ENCODE results near the gene ADAMTS13. TPM values are rescaled to one million over a fixed set of nuclear protein-coding genes. Genes with fewer than 3 reads are reported as not detected.

ADAMTS13 gene
- total RNA-seq, 1 experiment from 2014 or later = 12.0 TPM

DNA sequence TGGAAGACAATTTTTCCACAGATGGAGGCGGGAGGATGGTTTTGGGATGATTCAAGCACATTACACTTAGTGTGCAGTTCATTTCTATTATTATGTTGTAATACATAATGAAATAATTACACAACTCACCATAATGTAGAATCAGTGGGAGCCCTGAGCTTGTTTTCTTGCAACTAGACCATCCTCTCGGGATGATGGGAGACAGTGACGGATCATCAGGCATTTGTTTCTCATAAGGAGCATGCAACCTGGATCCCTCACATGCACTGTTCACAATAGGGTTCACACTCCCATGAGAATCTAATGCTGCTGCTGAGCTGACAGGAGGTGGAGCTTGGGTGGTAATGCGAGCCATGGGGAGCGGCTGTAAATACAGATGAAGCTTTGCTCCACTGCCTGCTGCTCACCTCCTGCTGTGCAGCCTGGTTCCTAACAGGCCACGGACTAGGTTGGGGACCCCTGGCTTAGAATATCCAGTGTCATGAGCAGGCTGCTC, 44.4 kb upstream of the ADAMTS13 start:
- Mint-ChIP-seq H3K27ac (no peak overlapping the region), H3K4me3 (no peak overlapping the region; the same call in 1 of the 2 replicates), H3K27me3 (ENCODE audit: low read depth) (peaks cover 30% of the 10 kb centered on the region), H3K36me3 (peaks cover 3% of the 10 kb centered on the region; the same call in 1 of the 2 replicates), H3K4me1 (peaks cover 15% of the 10 kb centered on the region), H3K9me3 (peaks cover 4% of the 10 kb centered on the region)
- ChIA-PET POLR2A (interaction anchor here (1.1 kb wide), 1 partner anchor 30 kb away, joined by 3 read pairs; the partner anchor contains the start of gene MED22), CTCF (interaction anchor here (0.9 to 2.3 kb wide), 7 partner anchors 17 to 109 kb away, joined by 3 to 11 read pairs (median 5); partner anchors contain the start of gene CACFD1)
- DNase-seq (ENCODE audit: low spot score) (no peak), ATAC-seq (no peak)
- TF ChIP-seq, protein P1, sequence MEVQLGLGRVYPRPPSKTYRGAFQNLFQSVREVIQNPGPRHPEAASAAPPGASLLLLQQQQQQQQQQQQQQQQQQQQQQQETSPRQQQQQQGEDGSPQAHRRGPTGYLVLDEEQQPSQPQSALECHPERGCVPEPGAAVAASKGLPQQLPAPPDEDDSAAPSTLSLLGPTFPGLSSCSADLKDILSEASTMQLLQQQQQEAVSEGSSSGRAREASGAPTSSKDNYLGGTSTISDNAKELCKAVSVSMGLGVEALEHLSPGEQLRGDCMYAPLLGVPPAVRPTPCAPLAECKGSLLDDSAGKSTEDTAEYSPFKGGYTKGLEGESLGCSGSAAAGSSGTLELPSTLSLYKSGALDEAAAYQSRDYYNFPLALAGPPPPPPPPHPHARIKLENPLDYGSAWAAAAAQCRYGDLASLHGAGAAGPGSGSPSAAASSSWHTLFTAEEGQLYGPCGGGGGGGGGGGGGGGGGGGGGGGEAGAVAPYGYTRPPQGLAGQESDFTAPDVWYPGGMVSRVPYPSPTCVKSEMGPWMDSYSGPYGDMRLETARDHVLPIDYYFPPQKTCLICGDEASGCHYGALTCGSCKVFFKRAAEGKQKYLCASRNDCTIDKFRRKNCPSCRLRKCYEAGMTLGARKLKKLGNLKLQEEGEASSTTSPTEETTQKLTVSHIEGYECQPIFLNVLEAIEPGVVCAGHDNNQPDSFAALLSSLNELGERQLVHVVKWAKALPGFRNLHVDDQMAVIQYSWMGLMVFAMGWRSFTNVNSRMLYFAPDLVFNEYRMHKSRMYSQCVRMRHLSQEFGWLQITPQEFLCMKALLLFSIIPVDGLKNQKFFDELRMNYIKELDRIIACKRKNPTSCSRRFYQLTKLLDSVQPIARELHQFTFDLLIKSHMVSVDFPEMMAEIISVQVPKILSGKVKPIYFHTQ (CRISPR knock-in tag; IDR thresholded peaks at IDR 0.05) = no peak
- TF ChIP-seq, protein P2, sequence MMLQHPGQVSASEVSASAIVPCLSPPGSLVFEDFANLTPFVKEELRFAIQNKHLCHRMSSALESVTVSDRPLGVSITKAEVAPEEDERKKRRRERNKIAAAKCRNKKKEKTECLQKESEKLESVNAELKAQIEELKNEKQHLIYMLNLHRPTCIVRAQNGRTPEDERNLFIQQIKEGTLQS (CRISPR knock-in tag; conservative IDR thresholded peaks at IDR 0.05) = no peak

DNA sequence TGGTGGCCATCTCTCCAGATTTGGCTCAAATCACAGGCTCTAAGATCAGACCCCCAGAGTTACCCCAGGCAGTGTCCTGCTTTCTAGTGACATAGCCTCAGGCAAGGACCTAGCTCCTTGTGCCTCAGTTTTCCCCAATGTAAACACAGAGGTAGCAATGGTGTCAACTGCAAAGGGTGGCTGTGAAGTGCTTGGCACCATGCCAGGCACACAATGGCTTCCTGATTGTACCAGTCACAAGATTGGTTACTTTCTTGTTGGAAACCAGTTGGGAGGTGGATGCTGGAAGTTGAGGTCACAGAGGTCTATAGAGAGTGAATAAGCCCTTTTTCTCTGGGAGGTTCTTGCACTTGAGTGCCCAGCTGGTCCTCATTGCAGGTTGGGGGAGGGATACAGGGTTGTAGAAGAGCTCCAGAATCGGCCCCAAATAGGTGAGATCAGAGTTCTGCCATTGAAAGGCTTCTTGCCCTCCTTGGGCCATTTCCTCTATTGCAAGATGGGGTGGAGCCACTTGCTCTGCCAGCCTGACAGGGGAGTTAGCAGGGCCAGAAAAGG, 43.7 kb upstream of the ADAMTS13 start:
- ChIA-PET POLR2A (interaction anchor here (1.1 kb wide), 1 partner anchor 31 kb away, joined by 3 read pairs; the partner anchor contains the start of gene MED22), CTCF (interaction anchor here (0.9 to 2.3 kb wide), 4 partner anchors 16 to 81 kb away, joined by 3 to 11 read pairs (median 4); partner anchors contain the start of gene CACFD1)
- DNase-seq (ENCODE audit: low spot score) = no peak
- Mint-ChIP-seq H3K4me1 (peaks cover 15% of the 10 kb centered on the region), H3K27ac (no peak overlapping the region), H3K4me3 (no peak overlapping the region), H3K36me3 (peaks cover 3% of the 10 kb centered on the region; the same call in 1 of the 2 replicates), H3K9me3 (peaks cover 4% of the 10 kb centered on the region), H3K27me3 (ENCODE audit: low read depth) (peaks cover 30% of the 10 kb centered on the region)
- no peak for TF ChIP-seq ETV6 (CRISPR knock-in tag; IDR thresholded peaks at IDR 0.05)
- TF ChIP-seq, protein P3, sequence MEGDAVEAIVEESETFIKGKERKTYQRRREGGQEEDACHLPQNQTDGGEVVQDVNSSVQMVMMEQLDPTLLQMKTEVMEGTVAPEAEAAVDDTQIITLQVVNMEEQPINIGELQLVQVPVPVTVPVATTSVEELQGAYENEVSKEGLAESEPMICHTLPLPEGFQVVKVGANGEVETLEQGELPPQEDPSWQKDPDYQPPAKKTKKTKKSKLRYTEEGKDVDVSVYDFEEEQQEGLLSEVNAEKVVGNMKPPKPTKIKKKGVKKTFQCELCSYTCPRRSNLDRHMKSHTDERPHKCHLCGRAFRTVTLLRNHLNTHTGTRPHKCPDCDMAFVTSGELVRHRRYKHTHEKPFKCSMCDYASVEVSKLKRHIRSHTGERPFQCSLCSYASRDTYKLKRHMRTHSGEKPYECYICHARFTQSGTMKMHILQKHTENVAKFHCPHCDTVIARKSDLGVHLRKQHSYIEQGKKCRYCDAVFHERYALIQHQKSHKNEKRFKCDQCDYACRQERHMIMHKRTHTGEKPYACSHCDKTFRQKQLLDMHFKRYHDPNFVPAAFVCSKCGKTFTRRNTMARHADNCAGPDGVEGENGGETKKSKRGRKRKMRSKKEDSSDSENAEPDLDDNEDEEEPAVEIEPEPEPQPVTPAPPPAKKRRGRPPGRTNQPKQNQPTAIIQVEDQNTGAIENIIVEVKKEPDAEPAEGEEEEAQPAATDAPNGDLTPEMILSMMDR (IDR thresholded peaks at IDR 0.05) = no peak
- no peak for TF ChIP-seq FOXK1 (CRISPR knock-in tag; IDR thresholded peaks at IDR 0.05)
- TF ChIP-seq HMGA2 (CRISPR knock-in tag; IDR thresholded peaks at IDR 0.05) = no peak
- TF ChIP-seq, protein P4, sequence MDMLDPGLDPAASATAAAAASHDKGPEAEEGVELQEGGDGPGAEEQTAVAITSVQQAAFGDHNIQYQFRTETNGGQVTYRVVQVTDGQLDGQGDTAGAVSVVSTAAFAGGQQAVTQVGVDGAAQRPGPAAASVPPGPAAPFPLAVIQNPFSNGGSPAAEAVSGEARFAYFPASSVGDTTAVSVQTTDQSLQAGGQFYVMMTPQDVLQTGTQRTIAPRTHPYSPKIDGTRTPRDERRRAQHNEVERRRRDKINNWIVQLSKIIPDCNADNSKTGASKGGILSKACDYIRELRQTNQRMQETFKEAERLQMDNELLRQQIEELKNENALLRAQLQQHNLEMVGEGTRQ (CRISPR knock-in tag; IDR thresholded peaks at IDR 0.05) = no peak
- TF ChIP-seq, protein P5, sequence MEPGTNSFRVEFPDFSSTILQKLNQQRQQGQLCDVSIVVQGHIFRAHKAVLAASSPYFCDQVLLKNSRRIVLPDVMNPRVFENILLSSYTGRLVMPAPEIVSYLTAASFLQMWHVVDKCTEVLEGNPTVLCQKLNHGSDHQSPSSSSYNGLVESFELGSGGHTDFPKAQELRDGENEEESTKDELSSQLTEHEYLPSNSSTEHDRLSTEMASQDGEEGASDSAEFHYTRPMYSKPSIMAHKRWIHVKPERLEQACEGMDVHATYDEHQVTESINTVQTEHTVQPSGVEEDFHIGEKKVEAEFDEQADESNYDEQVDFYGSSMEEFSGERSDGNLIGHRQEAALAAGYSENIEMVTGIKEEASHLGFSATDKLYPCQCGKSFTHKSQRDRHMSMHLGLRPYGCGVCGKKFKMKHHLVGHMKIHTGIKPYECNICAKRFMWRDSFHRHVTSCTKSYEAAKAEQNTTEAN (CRISPR knock-in tag; IDR thresholded peaks at IDR 0.05) = no peak
- TF ChIP-seq, protein P6, sequence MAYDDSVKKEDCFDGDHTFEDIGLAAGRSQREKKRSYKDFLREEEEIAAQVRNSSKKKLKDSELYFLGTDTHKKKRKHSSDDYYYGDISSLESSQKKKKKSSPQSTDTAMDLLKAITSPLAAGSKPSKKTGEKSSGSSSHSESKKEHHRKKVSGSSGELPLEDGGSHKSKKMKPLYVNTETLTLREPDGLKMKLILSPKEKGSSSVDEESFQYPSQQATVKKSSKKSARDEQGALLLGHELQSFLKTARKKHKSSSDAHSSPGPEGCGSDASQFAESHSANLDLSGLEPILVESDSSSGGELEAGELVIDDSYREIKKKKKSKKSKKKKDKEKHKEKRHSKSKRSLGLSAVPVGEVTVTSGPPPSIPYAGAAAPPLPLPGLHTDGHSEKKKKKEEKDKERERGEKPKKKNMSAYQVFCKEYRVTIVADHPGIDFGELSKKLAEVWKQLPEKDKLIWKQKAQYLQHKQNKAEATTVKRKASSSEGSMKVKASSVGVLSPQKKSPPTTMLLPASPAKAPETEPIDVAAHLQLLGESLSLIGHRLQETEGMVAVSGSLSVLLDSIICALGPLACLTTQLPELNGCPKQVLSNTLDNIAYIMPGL (CRISPR knock-in tag; IDR thresholded peaks at IDR 0.05) = no peak
- TF ChIP-seq, protein P7, sequence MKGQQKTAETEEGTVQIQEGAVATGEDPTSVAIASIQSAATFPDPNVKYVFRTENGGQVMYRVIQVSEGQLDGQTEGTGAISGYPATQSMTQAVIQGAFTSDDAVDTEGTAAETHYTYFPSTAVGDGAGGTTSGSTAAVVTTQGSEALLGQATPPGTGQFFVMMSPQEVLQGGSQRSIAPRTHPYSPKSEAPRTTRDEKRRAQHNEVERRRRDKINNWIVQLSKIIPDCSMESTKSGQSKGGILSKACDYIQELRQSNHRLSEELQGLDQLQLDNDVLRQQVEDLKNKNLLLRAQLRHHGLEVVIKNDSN (CRISPR knock-in tag; IDR thresholded peaks at IDR 0.05) = no peak
- TF ChIP-seq SMAD3 (CRISPR knock-in tag; IDR thresholded peaks at IDR 0.05; ENCODE audit: borderline replicate concordance) = no peak
- TF ChIP-seq, protein P8, sequence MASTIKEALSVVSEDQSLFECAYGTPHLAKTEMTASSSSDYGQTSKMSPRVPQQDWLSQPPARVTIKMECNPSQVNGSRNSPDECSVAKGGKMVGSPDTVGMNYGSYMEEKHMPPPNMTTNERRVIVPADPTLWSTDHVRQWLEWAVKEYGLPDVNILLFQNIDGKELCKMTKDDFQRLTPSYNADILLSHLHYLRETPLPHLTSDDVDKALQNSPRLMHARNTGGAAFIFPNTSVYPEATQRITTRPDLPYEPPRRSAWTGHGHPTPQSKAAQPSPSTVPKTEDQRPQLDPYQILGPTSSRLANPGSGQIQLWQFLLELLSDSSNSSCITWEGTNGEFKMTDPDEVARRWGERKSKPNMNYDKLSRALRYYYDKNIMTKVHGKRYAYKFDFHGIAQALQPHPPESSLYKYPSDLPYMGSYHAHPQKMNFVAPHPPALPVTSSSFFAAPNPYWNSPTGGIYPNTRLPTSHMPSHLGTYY (CRISPR knock-in tag; IDR thresholded peaks at IDR 0.05) = no peak
- no peak for TF ChIP-seq JUN (CRISPR knock-in tag; IDR thresholded peaks at IDR 0.05)
- ATAC-seq = no peak
